HG03175 (cell line): Measurements from ENCODE around the gene ERI2.
"Not testable (repeated sequence)": the region's sequence is repeated elsewhere in the genome, so short reads cannot be mapped to it uniquely, and the experiment has no call there.

ENCODE experiments used
- ATAC-seq: cut with Tn5 transposase; IDR thresholded peaks from one replicate; pipeline ENCODE4 v1.9.1; 2021; ENCODE audit warnings: mild to moderate bottlenecking, moderate library complexity; ENCODE audit not compliant: unreplicated experiment

ERI2 gene

GRCh38 chr16:20818929-20819585 is 12.8 kb upstream of the ERI2 start:
- no peak for ATAC-seq

GRCh38 chr16:20814784-20815183 is 8.5 kb upstream of the ERI2 start:
- no peak for ATAC-seq

GRCh38 chr16:20812510-20812909 is 6.2 kb upstream of the ERI2 start:
- ATAC-seq, result no peak

GRCh38 chr16:20811889-20812439 is 5.7 kb upstream of the ERI2 start:
- ATAC-seq, result no peak

GRCh38 chr16:20807862-20808261 is 1.6 kb upstream of the ERI2 start:
- ATAC-seq, result no peak

- ATAC-seq, result not testable (repeated sequence)
Observed at GRCh38 chr16:20805684-20806167, 546 bp downstream of the ERI2 start.

GRCh38 chr16:20803561-20804214 is 2.6 kb downstream of the ERI2 start:
- ATAC-seq, result no peak

- no peak for ATAC-seq
Observed at GRCh38 chr16:20803192-20803560, 3.1 kb downstream of the ERI2 start.

- no peak for ATAC-seq
Observed at GRCh38 chr16:20801278-20801677, 5.0 kb downstream of the ERI2 start.

- no peak for ATAC-seq
Observed at GRCh38 chr16:20799599-20799998, 6.7 kb downstream of the ERI2 start.

GRCh38 chr16:20798364-20798763 is 7.9 kb downstream of the ERI2 start:
- no peak for ATAC-seq

GRCh38 chr16:20791923-20792612 is 14.2 kb downstream of the ERI2 start:
- ATAC-seq, result no peak

- no peak for ATAC-seq
Observed at GRCh38 chr16:20789130-20789529, 17.1 kb downstream of the ERI2 start.

GRCh38 chr16:20784204-20784603 is 22.1 kb downstream of the ERI2 start:
- no peak for ATAC-seq

GRCh38 chr16:20782470-20782869 is 23.8 kb downstream of the ERI2 start:
- no peak for ATAC-seq

- ATAC-seq, result no peak
Observed at GRCh38 chr16:20781697-20782096, 24.6 kb downstream of the ERI2 start.

- no peak for ATAC-seq
Observed at GRCh38 chr16:20774703-20775362, 31.4 kb downstream of the ERI2 start.

- no peak for ATAC-seq
Observed at GRCh38 chr16:20773679-20774078, 32.6 kb downstream of the ERI2 start.

- no peak for ATAC-seq
Observed at GRCh38 chr16:20768818-20769217, 37.5 kb downstream of the ERI2 start.

- no peak for ATAC-seq
Observed at GRCh38 chr16:20768121-20768520, 38.2 kb downstream of the ERI2 start.

GRCh38 chr16:20767577-20767976 is 38.7 kb downstream of the ERI2 start:
- ATAC-seq, result no peak
